ENCODE results near the gene LAIR1.
"Not testable (repeated sequence)": the region's sequence is repeated elsewhere in the genome, so short reads cannot be mapped to it uniquely, and the experiment has no call there.

Gene LAIR1

DNA sequence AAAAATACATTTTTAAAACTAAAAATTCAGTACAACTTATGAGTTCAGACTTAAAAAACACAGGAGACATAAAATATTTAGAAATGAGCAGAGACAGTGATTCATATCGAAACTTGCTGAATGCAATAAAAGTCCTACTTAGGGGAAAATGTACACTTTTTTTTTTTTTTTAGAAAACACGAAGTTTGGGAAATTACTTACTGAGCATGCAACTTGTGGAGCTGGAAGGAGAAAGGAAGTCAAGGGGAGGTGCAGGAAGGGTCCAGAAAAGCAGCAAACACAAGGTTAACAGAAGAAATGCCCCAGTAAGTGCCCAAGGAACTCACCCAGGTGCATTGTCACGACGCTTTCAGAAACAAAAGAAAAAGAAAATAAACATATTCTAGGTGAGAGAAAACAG is 18.6 kb upstream of the LAIR1 start:
- Histone ChIP-seq H3K27ac (ENCODE audit: extremely low read depth, low read depth, low read length) (no peak overlapping the region), H3K9me3 (ENCODE audit: control insufficient read depth, insufficient read depth, low read depth, low read length) (no peaks in the 10 kb centered on the region), H3K4me1 (ENCODE audit: control insufficient read depth, insufficient read depth, low read length) (no peaks in the 10 kb centered on the region), H3K4me3 (ENCODE audit: low read depth, low read length) (no peak overlapping the region), H3K36me3 (ENCODE audit: control insufficient read depth in 2 of 2, insufficient read depth in 1 of 2, low read length in 2 of 2) (no peaks in the 10 kb centered on the region)
- TF ChIP-seq GLI4 (tag by site-specific recombination; IDR thresholded peaks at IDR 0.05) (no peak), ZNF529 (tag by site-specific recombination; IDR thresholded peaks at IDR 0.05; ENCODE audit: insufficient replicate concordance) (no peak), ZNF302 (tag by site-specific recombination; IDR thresholded peaks at IDR 0.05; ENCODE audit: low read depth) (no peak), ZNF623 (tag by site-specific recombination; IDR thresholded peaks at IDR 0.05) (no peak), PRDM1 (tag by site-specific recombination; IDR thresholded peaks at IDR 0.05) (no peak), ZNF10 (tag by site-specific recombination; IDR thresholded peaks at IDR 0.05) (no peak), ZNF266 (tag by site-specific recombination; IDR thresholded peaks at IDR 0.05; ENCODE audit: low read depth) (no peak), ZNF274 (IDR thresholded peaks at IDR 0.05; ENCODE audit: low read length) (no peak), ZNF274 (tag by site-specific recombination; IDR thresholded peaks at IDR 0.05; ENCODE audit: borderline replicate concordance) (no peak), ZNF530 (tag by site-specific recombination; IDR thresholded peaks at IDR 0.05; ENCODE audit: low read depth) (no peak), ZNF121 (tag by site-specific recombination; IDR thresholded peaks at IDR 0.05) (no peak), SALL2 (tag by site-specific recombination; IDR thresholded peaks at IDR 0.05; ENCODE audit: borderline replicate concordance) (no peak), ZNF549 (tag by site-specific recombination; IDR thresholded peaks at IDR 0.05) (no peak), ZSCAN16 (tag by site-specific recombination; IDR thresholded peaks at IDR 0.05) (no peak), GLIS2 (tag by site-specific recombination; IDR thresholded peaks at IDR 0.05) (no peak), ZNF707 (tag by site-specific recombination; IDR thresholded peaks at IDR 0.05) (no peak)
- TF ChIP-seq, protein P1, sequence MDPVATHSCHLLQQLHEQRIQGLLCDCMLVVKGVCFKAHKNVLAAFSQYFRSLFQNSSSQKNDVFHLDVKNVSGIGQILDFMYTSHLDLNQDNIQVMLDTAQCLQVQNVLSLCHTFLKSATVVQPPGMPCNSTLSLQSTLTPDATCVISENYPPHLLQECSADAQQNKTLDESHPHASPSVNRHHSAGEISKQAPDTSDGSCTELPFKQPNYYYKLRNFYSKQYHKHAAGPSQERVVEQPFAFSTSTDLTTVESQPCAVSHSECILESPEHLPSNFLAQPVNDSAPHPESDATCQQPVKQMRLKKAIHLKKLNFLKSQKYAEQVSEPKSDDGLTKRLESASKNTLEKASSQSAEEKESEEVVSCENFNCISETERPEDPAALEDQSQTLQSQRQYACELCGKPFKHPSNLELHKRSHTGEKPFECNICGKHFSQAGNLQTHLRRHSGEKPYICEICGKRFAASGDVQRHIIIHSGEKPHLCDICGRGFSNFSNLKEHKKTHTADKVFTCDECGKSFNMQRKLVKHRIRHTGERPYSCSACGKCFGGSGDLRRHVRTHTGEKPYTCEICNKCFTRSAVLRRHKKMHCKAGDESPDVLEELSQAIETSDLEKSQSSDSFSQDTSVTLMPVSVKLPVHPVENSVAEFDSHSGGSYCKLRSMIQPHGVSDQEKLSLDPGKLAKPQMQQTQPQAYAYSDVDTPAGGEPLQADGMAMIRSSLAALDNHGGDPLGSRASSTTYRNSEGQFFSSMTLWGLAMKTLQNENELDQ (tag by site-specific recombination; IDR thresholded peaks at IDR 0.05; ENCODE audit: low read depth), result no peak
- TF ChIP-seq, protein P2, sequence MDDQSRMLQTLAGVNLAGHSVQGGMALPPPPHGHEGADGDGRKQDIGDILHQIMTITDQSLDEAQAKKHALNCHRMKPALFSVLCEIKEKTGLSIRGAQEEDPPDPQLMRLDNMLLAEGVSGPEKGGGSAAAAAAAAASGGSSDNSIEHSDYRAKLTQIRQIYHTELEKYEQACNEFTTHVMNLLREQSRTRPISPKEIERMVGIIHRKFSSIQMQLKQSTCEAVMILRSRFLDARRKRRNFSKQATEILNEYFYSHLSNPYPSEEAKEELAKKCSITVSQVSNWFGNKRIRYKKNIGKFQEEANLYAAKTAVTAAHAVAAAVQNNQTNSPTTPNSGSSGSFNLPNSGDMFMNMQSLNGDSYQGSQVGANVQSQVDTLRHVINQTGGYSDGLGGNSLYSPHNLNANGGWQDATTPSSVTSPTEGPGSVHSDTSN (CRISPR knock-in tag; IDR thresholded peaks at IDR 0.05), result no peak
- TF ChIP-seq, protein P3, sequence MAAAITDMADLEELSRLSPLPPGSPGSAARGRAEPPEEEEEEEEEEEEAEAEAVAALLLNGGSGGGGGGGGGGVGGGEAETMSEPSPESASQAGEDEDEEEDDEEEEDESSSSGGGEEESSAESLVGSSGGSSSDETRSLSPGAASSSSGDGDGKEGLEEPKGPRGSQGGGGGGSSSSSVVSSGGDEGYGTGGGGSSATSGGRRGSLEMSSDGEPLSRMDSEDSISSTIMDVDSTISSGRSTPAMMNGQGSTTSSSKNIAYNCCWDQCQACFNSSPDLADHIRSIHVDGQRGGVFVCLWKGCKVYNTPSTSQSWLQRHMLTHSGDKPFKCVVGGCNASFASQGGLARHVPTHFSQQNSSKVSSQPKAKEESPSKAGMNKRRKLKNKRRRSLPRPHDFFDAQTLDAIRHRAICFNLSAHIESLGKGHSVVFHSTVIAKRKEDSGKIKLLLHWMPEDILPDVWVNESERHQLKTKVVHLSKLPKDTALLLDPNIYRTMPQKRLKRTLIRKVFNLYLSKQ (tag by site-specific recombination; IDR thresholded peaks at IDR 0.05; ENCODE audit: borderline replicate concordance), result no peak
- TF ChIP-seq, protein P4, sequence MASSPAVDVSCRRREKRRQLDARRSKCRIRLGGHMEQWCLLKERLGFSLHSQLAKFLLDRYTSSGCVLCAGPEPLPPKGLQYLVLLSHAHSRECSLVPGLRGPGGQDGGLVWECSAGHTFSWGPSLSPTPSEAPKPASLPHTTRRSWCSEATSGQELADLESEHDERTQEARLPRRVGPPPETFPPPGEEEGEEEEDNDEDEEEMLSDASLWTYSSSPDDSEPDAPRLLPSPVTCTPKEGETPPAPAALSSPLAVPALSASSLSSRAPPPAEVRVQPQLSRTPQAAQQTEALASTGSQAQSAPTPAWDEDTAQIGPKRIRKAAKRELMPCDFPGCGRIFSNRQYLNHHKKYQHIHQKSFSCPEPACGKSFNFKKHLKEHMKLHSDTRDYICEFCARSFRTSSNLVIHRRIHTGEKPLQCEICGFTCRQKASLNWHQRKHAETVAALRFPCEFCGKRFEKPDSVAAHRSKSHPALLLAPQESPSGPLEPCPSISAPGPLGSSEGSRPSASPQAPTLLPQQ (tag by site-specific recombination; IDR thresholded peaks at IDR 0.05), result no peak
- TF ChIP-seq, protein P5, sequence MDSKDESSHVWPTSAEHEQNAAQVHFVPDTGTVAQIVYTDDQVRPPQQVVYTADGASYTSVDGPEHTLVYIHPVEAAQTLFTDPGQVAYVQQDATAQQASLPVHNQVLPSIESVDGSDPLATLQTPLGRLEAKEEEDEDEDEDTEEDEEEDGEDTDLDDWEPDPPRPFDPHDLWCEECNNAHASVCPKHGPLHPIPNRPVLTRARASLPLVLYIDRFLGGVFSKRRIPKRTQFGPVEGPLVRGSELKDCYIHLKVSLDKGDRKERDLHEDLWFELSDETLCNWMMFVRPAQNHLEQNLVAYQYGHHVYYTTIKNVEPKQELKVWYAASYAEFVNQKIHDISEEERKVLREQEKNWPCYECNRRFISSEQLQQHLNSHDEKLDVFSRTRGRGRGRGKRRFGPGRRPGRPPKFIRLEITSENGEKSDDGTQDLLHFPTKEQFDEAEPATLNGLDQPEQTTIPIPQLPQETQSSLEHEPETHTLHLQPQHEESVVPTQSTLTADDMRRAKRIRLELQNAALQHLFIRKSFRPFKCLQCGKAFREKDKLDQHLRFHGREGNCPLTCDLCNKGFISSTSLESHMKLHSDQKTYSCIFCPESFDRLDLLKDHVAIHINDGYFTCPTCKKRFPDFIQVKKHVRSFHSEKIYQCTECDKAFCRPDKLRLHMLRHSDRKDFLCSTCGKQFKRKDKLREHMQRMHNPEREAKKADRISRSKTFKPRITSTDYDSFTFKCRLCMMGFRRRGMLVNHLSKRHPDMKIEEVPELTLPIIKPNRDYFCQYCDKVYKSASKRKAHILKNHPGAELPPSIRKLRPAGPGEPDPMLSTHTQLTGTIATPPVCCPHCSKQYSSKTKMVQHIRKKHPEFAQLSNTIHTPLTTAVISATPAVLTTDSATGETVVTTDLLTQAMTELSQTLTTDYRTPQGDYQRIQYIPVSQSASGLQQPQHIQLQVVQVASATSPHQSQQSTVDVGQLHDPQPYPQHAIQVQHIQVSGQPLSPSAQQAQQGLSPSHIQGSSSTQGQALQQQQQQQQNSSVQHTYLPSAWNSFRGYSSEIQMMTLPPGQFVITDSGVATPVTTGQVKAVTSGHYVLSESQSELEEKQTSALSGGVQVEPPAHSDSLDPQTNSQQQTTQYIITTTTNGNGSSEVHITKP (tag by site-specific recombination; IDR thresholded peaks at IDR 0.05), result no peak
- CTCF ChIA-PET, result no interaction called here
- POLR2A ChIA-PET, result interaction anchor here (0.7 kb wide), 1 partner anchor 227 kb away, joined by 3 read pairs; no protein-coding TSS in a partner anchor

DNA sequence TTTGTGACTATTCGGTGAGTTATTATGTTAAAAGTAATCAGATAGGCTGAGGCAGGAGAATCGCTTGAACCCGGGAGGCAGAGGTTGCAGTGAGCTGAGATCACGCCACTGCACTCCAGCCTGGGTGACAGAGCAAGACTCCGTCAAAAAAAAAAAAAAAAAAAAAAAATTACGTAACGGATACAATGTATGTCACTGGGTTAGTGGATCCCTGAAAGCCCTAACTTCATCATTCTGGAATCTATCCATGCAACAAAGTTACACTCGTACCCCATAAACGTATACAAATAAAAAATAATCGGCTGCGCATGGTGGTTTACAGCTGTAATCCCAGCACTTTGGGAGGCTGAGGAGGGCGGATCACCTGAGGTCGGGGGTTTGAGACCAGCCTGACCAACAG is 17.3 kb upstream of the LAIR1 start:
- H3K4me1 ChIP-seq (ENCODE audit: control insufficient read depth, insufficient read depth, low read length); H3K36me3 ChIP-seq (ENCODE audit: control insufficient read depth in 2 of 2, insufficient read depth in 1 of 2, low read length in 2 of 2); H3K4me3 ChIP-seq (ENCODE audit: low read depth, low read length); H3K27ac ChIP-seq (ENCODE audit: extremely low read depth, low read depth, low read length); H3K9me3 ChIP-seq (ENCODE audit: control insufficient read depth, insufficient read depth, low read depth, low read length): not testable (repeated sequence)
- POLR2A ChIA-PET, result interaction anchor here (0.7 kb wide), 1 partner anchor 126 kb away, joined by 3 read pairs; no protein-coding TSS in a partner anchor
- CTCF ChIA-PET, result interaction anchor here (0.7 to 1.8 kb wide), 4 partner anchors 9 to 116 kb away, joined by 3 to 6 read pairs (median 5); no protein-coding TSS in a partner anchor
